OCI-LY1 (cell line): ENCODE data around the gene AP4S1.

Experiments
- H2AFZ ChIP-seq: fragments of 200-600 bp; sonication (generic), shearing (Covaris generic); 2 replicates; pipeline ENCODE4 v1.6.0; 2014; ENCODE audit warnings: antibody characterized with exemption, mild to moderate bottlenecking, low read length
- H3F3A ChIP-seq: fragments of 200-600 bp; sonication (generic), shearing (Covaris generic); 2 replicates; pipeline ENCODE4 v1.6.0; 2014; ENCODE audit warnings: mild to moderate bottlenecking, antibody characterized with exemption, low read length, moderate library complexity; ENCODE audit not compliant: insufficient read depth
- H3K27ac ChIP-seq: fragments of 200-600 bp; sonication (generic); 2 replicates; pipeline ENCODE4 v1.5.1; 2014; ENCODE audit warnings: low read length, mixed run types, mild to moderate bottlenecking, low read depth; ENCODE audit not compliant: poor library complexity, severe bottlenecking
- H3K27me3 ChIP-seq: fragments of 200-600 bp; sonication (generic); 2 replicates; pipeline ENCODE4 v1.6.0; 2014; ENCODE audit warnings: antibody characterized with exemption, mild to moderate bottlenecking, low read length, moderate library complexity; ENCODE audit not compliant: insufficient read depth
- H3K36me3 ChIP-seq: fragments of 200-600 bp; sonication (generic); 2 replicates; pipeline ENCODE4 v1.6.1; 2014; ENCODE audit warnings: mild to moderate bottlenecking, antibody characterized with exemption, low read length, moderate library complexity, mixed read lengths; ENCODE audit not compliant: insufficient read depth
- H3K4me1 ChIP-seq: fragments of 200-600 bp; sonication (generic); 2 replicates; pipeline ENCODE4 v1.5.1; 2014; ENCODE audit warnings: mild to moderate bottlenecking, low read length, moderate library complexity; ENCODE audit not compliant: insufficient read depth, severe bottlenecking
- H3K4me2 ChIP-seq: fragments of 200-600 bp; sonication (generic), shearing (Covaris generic); 2 replicates; pipeline ENCODE4 v1.6.1; 2014; ENCODE audit warnings: low read length
- H3K4me3 ChIP-seq: fragments of 200-600 bp; sonication (generic); 2 replicates; pipeline ENCODE4 v1.5.1; 2014; ENCODE audit warnings: low read length, low read depth, mild to moderate bottlenecking, mixed read lengths; ENCODE audit not compliant: poor library complexity, severe bottlenecking
- H3K79me2 ChIP-seq: fragments of 200-600 bp; shearing (Covaris generic); 2 replicates; pipeline ENCODE4 v1.6.1; 2016; ENCODE audit warnings: mixed run types, low read length, mixed read lengths; ENCODE audit not compliant: insufficient read depth
- H3K9ac ChIP-seq: fragments of 200-600 bp; sonication (generic), shearing (Covaris generic); 2 replicates; pipeline ENCODE4 v1.6.1; 2014; ENCODE audit warnings: mild to moderate bottlenecking, low read length, mixed read lengths
- H3K9me2 ChIP-seq: fragments of 200-600 bp; sonication (generic), shearing (Covaris generic); 2 replicates; pipeline ENCODE4 v1.6.1; 2014; ENCODE audit warnings: low read depth, mild to moderate bottlenecking, low read length, mixed read lengths
- H3K9me3 ChIP-seq: fragments of 200-600 bp; shearing (Covaris generic); 2 replicates; pipeline ENCODE4 v1.6.1; 2014; ENCODE audit warnings: low read length, mixed read lengths
- H4K20me1 ChIP-seq: fragments of 200-600 bp; sonication (generic), shearing (Covaris generic); 2 replicates; pipeline ENCODE4 v1.6.0; 2016; ENCODE audit warnings: mild to moderate bottlenecking, low read length; ENCODE audit not compliant: insufficient read depth
- CTCF ChIP-seq: fragments of 200-600 bp; sonication (generic), shearing (Covaris generic); IDR thresholded peaks from 2 replicates; pipeline ENCODE4 v1.5.1; 2017; ENCODE audit warnings: mild to moderate bottlenecking, antibody characterized with exemption, low read length, moderate library complexity, mixed read lengths
- EZH2 ChIP-seq: fragments of 200-600 bp; sonication (generic), shearing (Covaris generic); IDR thresholded peaks from 2 replicates; pipeline ENCODE4 v1.8.0; 2017; ENCODE audit warnings: borderline replicate concordance, mixed run types, mild to moderate bottlenecking, antibody characterized with exemption, low read length, moderate library complexity, mixed read lengths

The AP4S1 gene

DNA sequence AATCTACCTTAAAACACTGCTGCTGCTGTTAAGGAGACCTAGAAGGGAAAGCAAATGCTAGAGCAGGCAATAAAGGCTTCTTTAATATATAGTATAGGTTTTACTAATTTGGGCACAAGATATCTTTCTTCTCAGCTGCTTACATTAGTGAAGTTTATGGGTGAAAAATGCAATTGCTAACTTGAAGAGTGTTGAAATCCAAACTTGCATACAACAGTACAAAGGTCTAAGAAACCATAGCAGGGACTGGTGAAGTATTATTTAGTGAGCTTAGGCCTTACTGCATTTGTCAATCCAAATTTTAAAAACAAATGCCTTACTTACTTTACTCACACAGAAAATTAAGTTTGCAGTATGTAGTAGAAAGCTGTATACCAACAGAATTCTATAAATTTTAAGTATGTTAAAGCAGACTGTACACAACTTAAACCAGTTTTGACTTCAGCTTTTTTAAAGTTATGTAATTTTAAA is 1.4 kb upstream of the AP4S1 start:
- peaks cover 32% of the 10 kb centered on the region for H3K36me3 ChIP-seq
- peaks cover 33% of the 10 kb centered on the region for H3K4me1 ChIP-seq
- TF ChIP-seq EZH2 (no peak), CTCF (no peak)
- no peaks in the 10 kb centered on the region for H4K20me1 ChIP-seq
- H3K9me2 ChIP-seq = no peaks in the 10 kb centered on the region
- peak overlapping the region; percentile 98 for H3K9ac ChIP-seq
- peaks cover 67% of the 10 kb centered on the region for H3K79me2 ChIP-seq
- H3K9me3 ChIP-seq = no peaks in the 10 kb centered on the region
- peak overlapping the region; percentile 95 for H3K4me3 ChIP-seq
- peak overlapping the region; percentile 97 for H3K4me2 ChIP-seq
- H2AFZ ChIP-seq = no peak overlapping the region
- H3K27ac ChIP-seq = peak overlapping the region; percentile 72
- H3F3A ChIP-seq = no peaks in the 10 kb centered on the region
- no peaks in the 10 kb centered on the region for H3K27me3 ChIP-seq

DNA sequence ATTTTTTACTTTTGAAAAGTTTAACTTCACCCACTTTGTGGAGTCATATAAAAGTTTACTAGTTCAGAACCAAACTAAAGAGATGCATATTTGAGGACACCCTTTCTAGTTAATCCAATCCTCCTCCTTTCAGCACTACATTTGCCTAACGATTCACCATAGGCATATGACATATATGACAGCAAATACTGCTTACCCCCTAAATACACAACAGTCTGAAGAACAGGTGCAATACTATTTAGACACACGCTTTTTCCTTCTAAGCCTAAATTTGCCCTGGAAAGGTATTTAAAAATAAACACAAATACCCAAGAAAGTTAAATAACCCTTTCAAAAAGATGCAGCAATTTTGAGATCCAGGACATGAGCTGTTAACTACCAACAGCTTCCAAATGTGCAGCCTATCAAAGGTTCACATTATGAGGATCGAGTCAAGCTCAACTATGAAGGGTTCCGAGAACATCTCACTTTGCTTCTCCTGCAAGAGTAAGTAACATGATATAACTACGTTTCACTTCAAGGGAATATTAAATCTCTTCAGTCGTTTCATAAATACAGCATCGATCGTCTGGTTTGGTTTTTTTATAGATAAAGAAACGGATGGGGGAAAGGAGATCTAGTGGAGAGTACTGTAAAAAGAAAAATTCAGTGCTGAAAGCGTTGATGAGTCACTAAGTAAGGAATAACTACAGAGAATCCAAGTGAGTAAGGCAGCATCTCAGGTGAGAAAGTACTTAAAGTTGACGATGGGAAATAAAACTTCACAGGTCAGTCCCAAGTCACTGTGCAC is 677 bp upstream of the AP4S1 start:
- Histone ChIP-seq H3K9me2 (no peaks in the 10 kb centered on the region), H3K27me3 (no peaks in the 10 kb centered on the region), H2AFZ (no peak overlapping the region), H3K4me1 (peaks cover 33% of the 10 kb centered on the region), H3K36me3 (peaks cover 32% of the 10 kb centered on the region), H3K4me3 (peak overlapping the region; percentile 95), H3K27ac (peak overlapping the region; percentile 72), H3K9me3 (no peaks in the 10 kb centered on the region), H3F3A (no peaks in the 10 kb centered on the region), H3K9ac (peak overlapping the region; percentile 98), H4K20me1 (no peaks in the 10 kb centered on the region), H3K79me2 (peaks cover 60% of the 10 kb centered on the region), H3K4me2 (peak overlapping the region; percentile 97)
- TF ChIP-seq EZH2 (no peak), CTCF (no peak)

GRCh38 chr14:31026077-31026449 is 614 bp downstream of the AP4S1 start, which contains the start of gene STRN3:
TSS of gene STRN3 (minus strand) at chr14:31026379. CDS start at chr14:31026185, 194 bp downstream.
- Histone ChIP-seq H2AFZ (no peak within 1 kb of the TSS), H3K4me2 (peak within 1 kb of the TSS; percentile 97)
- no peak for TF ChIP-seq EZH2
- no peak for TF ChIP-seq CTCF

More at GRCh38 chr14:31026077-31026449, 614 bp downstream of the AP4S1 start, which contains the start of gene STRN3:
- Histone ChIP-seq H3F3A (no peaks in the 10 kb centered on the region), H3K27ac (peak within 1 kb of the TSS; percentile 72), H3K9me2 (no peaks in the 10 kb centered on the region), H3K9me3 (no peaks in the 10 kb centered on the region), H3K4me1 (peaks cover 33% of the 10 kb centered on the region), H3K79me2 (peaks cover 47% of the 10 kb centered on the region), H3K9ac (peak within 1 kb of the TSS; percentile 98), H3K36me3 (peaks cover 21% of the 10 kb centered on the region), H3K27me3 (no peaks in the 10 kb centered on the region), H3K4me3 (peak within 1 kb of the TSS; percentile 95), H4K20me1 (no peaks in the 10 kb centered on the region)
